ENCODE data around the gene SMCHD1.

DNA sequence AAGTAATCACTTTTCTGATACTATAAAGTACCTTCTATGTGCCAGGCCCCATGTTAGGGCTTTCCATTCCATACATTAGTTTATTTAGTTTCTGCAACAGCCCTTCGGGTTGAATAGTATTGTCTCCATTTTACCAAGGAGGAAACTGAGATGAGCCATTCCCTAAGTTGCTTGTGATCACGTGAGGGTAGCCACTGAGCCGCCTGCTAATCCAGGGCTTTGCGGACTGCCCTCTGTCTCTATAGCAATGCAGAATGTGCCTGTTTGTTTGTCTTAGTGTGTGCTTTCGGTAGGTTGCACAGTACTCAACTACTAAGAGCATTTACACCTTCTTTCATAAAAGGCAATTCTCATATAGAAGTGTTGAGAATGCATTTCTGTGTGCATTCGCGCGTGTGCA lies 196.2 kb downstream of the SMCHD1 start:
- TF ChIP-seq POLR2A (IDR thresholded peaks at IDR 0.05): no peak
- TF ChIP-seq, protein P1, sequence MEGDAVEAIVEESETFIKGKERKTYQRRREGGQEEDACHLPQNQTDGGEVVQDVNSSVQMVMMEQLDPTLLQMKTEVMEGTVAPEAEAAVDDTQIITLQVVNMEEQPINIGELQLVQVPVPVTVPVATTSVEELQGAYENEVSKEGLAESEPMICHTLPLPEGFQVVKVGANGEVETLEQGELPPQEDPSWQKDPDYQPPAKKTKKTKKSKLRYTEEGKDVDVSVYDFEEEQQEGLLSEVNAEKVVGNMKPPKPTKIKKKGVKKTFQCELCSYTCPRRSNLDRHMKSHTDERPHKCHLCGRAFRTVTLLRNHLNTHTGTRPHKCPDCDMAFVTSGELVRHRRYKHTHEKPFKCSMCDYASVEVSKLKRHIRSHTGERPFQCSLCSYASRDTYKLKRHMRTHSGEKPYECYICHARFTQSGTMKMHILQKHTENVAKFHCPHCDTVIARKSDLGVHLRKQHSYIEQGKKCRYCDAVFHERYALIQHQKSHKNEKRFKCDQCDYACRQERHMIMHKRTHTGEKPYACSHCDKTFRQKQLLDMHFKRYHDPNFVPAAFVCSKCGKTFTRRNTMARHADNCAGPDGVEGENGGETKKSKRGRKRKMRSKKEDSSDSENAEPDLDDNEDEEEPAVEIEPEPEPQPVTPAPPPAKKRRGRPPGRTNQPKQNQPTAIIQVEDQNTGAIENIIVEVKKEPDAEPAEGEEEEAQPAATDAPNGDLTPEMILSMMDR (IDR thresholded peaks at IDR 0.05): no peak

Data from right lobe of liver (tissue), 4 donors.